HG03565 (cell line): ENCODE results near the gene SCAMP5.

ENCODE experiments used
- ATAC-seq: cut with Tn5 transposase; IDR thresholded peaks from one replicate; pipeline ENCODE4 v1.9.1; 2021; ENCODE audit warnings: mild to moderate bottlenecking, moderate library complexity; ENCODE audit not compliant: unreplicated experiment

The SCAMP5 gene

GRCh38 chr15:75044258-75044878, 49.0 kb downstream of the SCAMP5 start:
- no peak for ATAC-seq

- ATAC-seq, result no peak
Measured at GRCh38 chr15:75045332-75046015, 50.1 kb downstream of the SCAMP5 start.

- ATAC-seq, result no peak
Measured at GRCh38 chr15:75048394-75048793, 53.0 kb downstream of the SCAMP5 start.

GRCh38 chr15:75049392-75049791, 54.0 kb downstream of the SCAMP5 start:
- ATAC-seq, result no peak

GRCh38 chr15:75050283-75050682, 54.9 kb downstream of the SCAMP5 start:
- no peak for ATAC-seq

- ATAC-seq, result no peak
Measured at GRCh38 chr15:75051191-75051608, 55.8 kb downstream of the SCAMP5 start.

GRCh38 chr15:75051711-75052110, 56.3 kb downstream of the SCAMP5 start:
- no peak for ATAC-seq

GRCh38 chr15:75052972-75053747, 57.8 kb downstream of the SCAMP5 start:
- no peak for ATAC-seq

GRCh38 chr15:75053748-75054125, 58.4 kb downstream of the SCAMP5 start:
- ATAC-seq, result no peak

GRCh38 chr15:75054172-75054897, 59.0 kb downstream of the SCAMP5 start:
- no peak for ATAC-seq

- no peak for ATAC-seq
Measured at GRCh38 chr15:75056036-75056435, 60.7 kb downstream of the SCAMP5 start.

- ATAC-seq, result no peak
Measured at GRCh38 chr15:75058127-75058905, 63.0 kb downstream of the SCAMP5 start.

GRCh38 chr15:75059607-75060006, 64.2 kb downstream of the SCAMP5 start:
- no peak for ATAC-seq

GRCh38 chr15:75061272-75061671, 65.9 kb downstream of the SCAMP5 start:
- no peak for ATAC-seq

- no peak for ATAC-seq
Measured at GRCh38 chr15:75062706-75063105, 67.3 kb downstream of the SCAMP5 start.

GRCh38 chr15:75063338-75063737, 68.0 kb downstream of the SCAMP5 start:
- ATAC-seq, result no peak

GRCh38 chr15:75063889-75064288, 68.5 kb downstream of the SCAMP5 start:
- ATAC-seq, result no peak

- ATAC-seq, result no peak
Measured at GRCh38 chr15:75064846-75065245, 69.5 kb downstream of the SCAMP5 start.

- no peak for ATAC-seq
Measured at GRCh38 chr15:75065467-75065850, 70.1 kb downstream of the SCAMP5 start.

- no peak for ATAC-seq
Measured at GRCh38 chr15:75065851-75066509, 70.6 kb downstream of the SCAMP5 start.
